Mesodermal cell (in vitro differentiated cells): ENCODE data around the gene DOCK1.

Experiments
- H3K27ac ChIP-seq: 2 replicates; pipeline ENCODE4 v1.7.0; 2013; ENCODE audit warnings: mild to moderate bottlenecking, low read depth, low read length, moderate library complexity; ENCODE audit not compliant: severe bottlenecking
- H3K36me3 ChIP-seq: 2 replicates; pipeline ENCODE4 v1.7.1; 2013; ENCODE audit warnings: mild to moderate bottlenecking, low read length, moderate library complexity; ENCODE audit not compliant: control insufficient read depth, insufficient read depth
- H3K4me1 ChIP-seq: one replicate; pipeline ENCODE4 v1.7.1; 2013; ENCODE audit warnings: mild to moderate bottlenecking, low read length; ENCODE audit not compliant: insufficient read depth, control insufficient read depth, poor library complexity, severe bottlenecking
- H3K4me3 ChIP-seq: 2 replicates; pipeline ENCODE4 v1.7.0; 2013; ENCODE audit warnings: low read length, control low read depth, mild to moderate bottlenecking; ENCODE audit not compliant: insufficient read depth, poor library complexity, severe bottlenecking; ENCODE audit errors: extremely low read depth
- H3K9me3 ChIP-seq: 2 replicates; pipeline ENCODE4 v1.7.1; 2013; ENCODE audit warnings: mild to moderate bottlenecking, low read length, moderate library complexity; ENCODE audit not compliant: control insufficient read depth
- WGBS, 2 experiments: methylation state at CpG; one replicate each; pipeline ENCODE4 v1.1.5; 2013; ENCODE audit warnings: missing lambda C conversion rate in 2 of 2; ENCODE audit not compliant: insufficient coverage in 2 of 2; 5-methylcytosine and 5-hydroxymethylcytosine counted together

DOCK1 gene

GRCh38 chr10:127034034-127034633 is 128.9 kb downstream of the DOCK1 start:
- Histone ChIP-seq H3K4me3 (no peak overlapping the region), H3K4me1 (peaks cover 7% of the 10 kb centered on the region), H3K9me3 (no peaks in the 10 kb centered on the region), H3K27ac (no peak overlapping the region), H3K36me3 (peaks cover 94% of the 10 kb centered on the region)
- WGBS, 2 experiments = 95 to 100% methylated on average over 4 of the region's 7 CpGs

DNA sequence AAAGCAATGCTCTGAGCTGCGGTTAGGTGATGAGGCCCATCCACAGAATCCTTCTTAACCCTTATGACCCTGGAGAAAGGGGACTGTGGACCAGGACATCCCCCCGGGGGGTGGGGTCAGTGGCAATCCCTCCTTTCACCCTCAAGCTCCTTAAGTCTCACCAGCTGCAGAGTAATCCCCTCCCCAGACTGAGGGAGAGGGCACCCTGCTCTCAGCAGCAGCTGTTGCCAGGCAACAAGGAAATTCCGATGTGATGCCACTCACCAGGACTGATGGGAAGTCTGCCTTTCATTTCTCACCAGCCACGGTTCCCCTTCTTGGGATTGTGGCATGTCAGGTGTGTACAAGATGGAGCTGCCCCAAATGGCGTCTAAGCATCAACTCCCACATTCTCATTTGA is 129.6 kb downstream of the DOCK1 start:
- no peaks in the 10 kb centered on the region for H3K9me3 ChIP-seq
- no peak overlapping the region for H3K4me3 ChIP-seq
- WGBS, 2 experiments = 84 to 87% methylated on average over 3 to 4 of the region's 5 CpGs
- peaks cover 7% of the 10 kb centered on the region for H3K4me1 ChIP-seq
- H3K27ac ChIP-seq = no peak overlapping the region
- H3K36me3 ChIP-seq = peaks cover 95% of the 10 kb centered on the region

DNA sequence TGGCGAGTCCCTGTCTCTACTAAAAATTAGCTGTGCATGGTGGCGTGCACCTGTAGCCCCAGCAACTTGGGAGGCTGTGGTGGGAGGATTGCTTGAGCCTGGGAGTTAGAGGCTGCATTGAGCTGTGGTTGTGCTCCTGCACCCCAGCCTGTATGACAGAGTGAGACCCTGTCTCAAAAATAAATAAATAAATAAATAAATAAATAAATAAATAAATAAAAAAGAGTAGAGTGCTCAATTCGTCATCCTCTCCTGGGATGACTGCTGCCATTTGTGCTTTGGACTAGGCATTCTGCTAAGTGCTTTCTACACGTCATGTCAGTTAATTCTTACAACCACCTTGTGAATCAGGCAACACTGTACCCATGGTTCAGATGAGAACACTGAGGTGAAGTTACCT is 130.6 kb downstream of the DOCK1 start:
- H3K4me1 ChIP-seq = peaks cover 7% of the 10 kb centered on the region
- H3K9me3 ChIP-seq = no peaks in the 10 kb centered on the region
- 86 to 87% methylated on average over 4 of the region's 4 CpGs for WGBS, 2 experiments
- peaks cover 95% of the 10 kb centered on the region for H3K36me3 ChIP-seq
- H3K4me3 ChIP-seq = no peak overlapping the region
- no peak overlapping the region for H3K27ac ChIP-seq

DNA sequence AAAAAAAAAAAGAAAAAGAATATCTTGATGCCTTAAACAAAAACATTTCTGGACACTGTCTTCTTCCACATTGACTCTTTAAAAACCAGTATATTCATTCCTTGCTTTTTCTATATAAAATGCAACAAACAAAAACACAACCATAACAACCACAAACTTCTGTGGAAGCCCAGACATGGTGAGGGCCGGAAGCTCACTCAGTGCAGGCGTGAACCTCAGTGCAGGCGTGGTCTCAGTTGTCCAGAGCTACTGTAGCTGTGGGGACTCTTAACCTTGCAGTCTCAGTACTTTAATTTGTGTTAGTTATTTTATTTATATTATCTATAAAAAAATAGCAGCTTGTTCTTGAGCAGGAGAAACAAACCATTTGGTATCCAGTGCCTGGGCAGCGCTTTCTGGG is 131.8 kb downstream of the DOCK1 start:
- H3K36me3 ChIP-seq = peaks cover 96% of the 10 kb centered on the region
- peaks cover 7% of the 10 kb centered on the region for H3K4me1 ChIP-seq
- whole genome bisulfite sequencing, 2 experiments = 83 to 88% methylated on average over 1 of the region's 4 CpGs

DNA sequence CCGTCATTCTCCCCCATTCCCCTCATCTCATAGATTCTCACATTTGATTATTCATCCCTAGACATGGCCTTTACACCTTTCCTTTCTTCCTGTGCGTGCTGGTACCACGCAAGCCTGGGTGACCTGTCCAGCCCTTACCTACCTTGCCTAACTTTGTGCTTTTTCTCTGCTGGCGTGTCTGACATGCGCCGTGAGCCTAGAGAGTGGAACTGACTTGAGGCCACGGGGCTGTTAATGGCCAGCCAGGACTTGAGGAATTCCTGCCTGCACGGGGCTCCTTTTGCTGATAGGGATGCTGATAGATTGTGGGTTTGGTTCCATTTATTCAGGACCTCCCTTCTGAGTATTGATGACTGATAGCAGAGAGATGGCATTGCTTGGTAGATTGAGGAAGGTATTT is 134.2 kb downstream of the DOCK1 start:
- 95 to 98% methylated on average over 6 to 8 of the region's 8 CpGs for WGBS, 2 experiments

More for the DNA sequence above, 131.8 kb downstream of the DOCK1 start:
- Histone ChIP-seq H3K9me3 (no peaks in the 10 kb centered on the region), H3K27ac (no peak overlapping the region), H3K4me3 (no peak overlapping the region)

DNA sequence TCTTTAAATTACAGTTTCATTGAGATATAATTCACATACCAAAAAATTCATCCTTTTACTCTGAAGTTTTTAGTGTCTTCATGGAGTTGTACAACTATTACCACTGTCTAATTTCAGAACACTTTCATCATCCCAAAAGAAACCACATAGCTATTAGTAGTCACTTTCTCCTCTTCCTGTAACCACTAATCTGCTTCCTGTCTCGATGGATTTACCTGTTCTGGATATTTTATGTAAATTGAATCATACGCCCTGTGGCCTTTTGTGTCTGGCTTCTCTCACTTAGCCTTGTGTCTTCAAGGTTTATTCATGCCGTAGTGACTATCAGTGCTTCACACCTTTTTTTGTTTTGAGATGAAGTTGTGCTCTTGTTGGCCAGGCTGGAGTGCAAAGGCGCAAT is 135.5 kb downstream of the DOCK1 start:
- peaks cover 87% of the 10 kb centered on the region for H3K36me3 ChIP-seq
- H3K9me3 ChIP-seq = no peaks in the 10 kb centered on the region
- H3K27ac ChIP-seq = no peak overlapping the region
- 100% methylated on average over 1 of the region's 4 CpGs; no CpG with 5 or more reads in 1 of the 2 experiments for WGBS, 2 experiments
- no peaks in the 10 kb centered on the region for H3K4me1 ChIP-seq
- no peak overlapping the region for H3K4me3 ChIP-seq

More for the DNA sequence above, 134.2 kb downstream of the DOCK1 start:
- Histone ChIP-seq H3K9me3 (no peaks in the 10 kb centered on the region), H3K36me3 (peaks cover 92% of the 10 kb centered on the region), H3K27ac (no peak overlapping the region), H3K4me1 (no peaks in the 10 kb centered on the region), H3K4me3 (no peak overlapping the region)

GRCh38 chr10:127041552-127041951 is 136.3 kb downstream of the DOCK1 start:
- H3K4me3 ChIP-seq = no peak overlapping the region
- no peaks in the 10 kb centered on the region for H3K4me1 ChIP-seq
- WGBS, 2 experiments = 100% methylated on average over 2 of the region's 6 CpGs; no CpG with 5 or more reads in 1 of the 2 experiments
- no peak overlapping the region for H3K27ac ChIP-seq
- H3K9me3 ChIP-seq = no peaks in the 10 kb centered on the region
- peaks cover 80% of the 10 kb centered on the region for H3K36me3 ChIP-seq

DNA sequence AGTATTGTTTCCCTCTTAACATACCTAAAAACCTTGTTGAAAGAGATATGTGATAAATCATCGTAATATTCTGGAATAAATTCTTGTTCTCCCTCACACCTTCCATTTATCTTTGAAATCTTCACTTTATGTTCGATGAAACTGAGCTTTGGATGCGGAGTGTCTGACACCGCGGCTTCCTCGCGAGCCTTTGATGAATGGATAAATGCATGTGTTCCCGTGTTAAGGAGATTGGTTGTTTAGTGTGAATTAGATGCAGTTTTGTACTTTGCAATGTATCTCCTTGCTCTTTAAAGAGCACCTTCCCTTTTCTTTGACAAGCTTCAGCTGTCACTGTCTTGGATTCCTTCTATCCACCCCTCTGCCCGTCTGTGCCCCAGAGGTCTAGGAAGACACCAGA is 138.1 kb downstream of the DOCK1 start:
- Histone ChIP-seq H3K36me3 (peaks cover 68% of the 10 kb centered on the region), H3K9me3 (no peaks in the 10 kb centered on the region), H3K27ac (no peak overlapping the region), H3K4me1 (no peaks in the 10 kb centered on the region), H3K4me3 (no peak overlapping the region)
- WGBS, 2 experiments = 100% methylated on average over 1 to 7 of the region's 9 CpGs

- Histone ChIP-seq H3K4me1 (no peaks in the 10 kb centered on the region), H3K9me3 (no peaks in the 10 kb centered on the region), H3K27ac (no peak overlapping the region), H3K4me3 (no peak overlapping the region), H3K36me3 (peaks cover 66% of the 10 kb centered on the region)
- WGBS, 2 experiments = 91 to 95% methylated on average over 8 of the region's 8 CpGs
Observed at GRCh38 chr10:127044186-127044585, 139.0 kb downstream of the DOCK1 start.

- peaks cover 37% of the 10 kb centered on the region for H3K36me3 ChIP-seq
- H3K9me3 ChIP-seq = no peaks in the 10 kb centered on the region
- no peaks in the 10 kb centered on the region for H3K4me1 ChIP-seq
- H3K27ac ChIP-seq = no peak overlapping the region
- WGBS, 2 experiments = 88 to 89% methylated on average over 4 of the region's 7 CpGs
- no peak overlapping the region for H3K4me3 ChIP-seq
Observed at GRCh38 chr10:127046975-127047877, 142.0 kb downstream of the DOCK1 start.

GRCh38 chr10:127047878-127048238 is 142.6 kb downstream of the DOCK1 start:
- WGBS, 2 experiments = 93 to 98% methylated on average over 2 to 5 of the region's 6 CpGs
- H3K27ac ChIP-seq = no peak overlapping the region
- no peaks in the 10 kb centered on the region for H3K9me3 ChIP-seq
- no peaks in the 10 kb centered on the region for H3K4me1 ChIP-seq
- no peak overlapping the region for H3K4me3 ChIP-seq
- H3K36me3 ChIP-seq = peaks cover 35% of the 10 kb centered on the region
